SJSA1 (cell line): ENCODE measurements around the gene ZNF792. TPM values are rescaled to one million over a fixed set of nuclear protein-coding genes. Genes with fewer than 3 reads are reported as not detected.
"Not testable (repeated sequence)": the region's sequence is repeated elsewhere in the genome, so short reads cannot be mapped to it uniquely, and the experiment has no call there.

Experiments
- DNase-seq, 2 experiments: peaks; one replicate each; pipeline ENCODE4 v3.0.0-alpha.2; 2015 to 2020; ENCODE audit warnings: low spot score in 2 of 2, low read depth in 1 of 2
- H3K27ac ChIP-seq: fragments of 250-450 bp; sonication (Bioruptor Pico); 2 replicates; pipeline ENCODE4 v1.5.1; 2020; ENCODE audit warnings: mild to moderate bottlenecking, moderate library complexity
- H3K27me3 ChIP-seq: fragments of 250-450 bp; sonication (Bioruptor Pico); replicated peaks from 2 replicates; pipeline ENCODE4 v1.5.1; 2020; ENCODE audit warnings: mild to moderate bottlenecking, moderate library complexity
- H3K36me3 ChIP-seq: fragments of 250-450 bp; sonication (Bioruptor Pico); 2 replicates; pipeline ENCODE4 v1.5.1; 2020; ENCODE audit warnings: mild to moderate bottlenecking
- H3K4me1 ChIP-seq: fragments of 250-450 bp; sonication (Bioruptor Pico); replicated peaks from 2 replicates; pipeline ENCODE4 v1.6.1; 2021; ENCODE audit warnings: mild to moderate bottlenecking
- H3K4me3 ChIP-seq: fragments of 250-450 bp; sonication (Bioruptor Pico); 2 replicates; pipeline ENCODE4 v1.5.1; 2020; ENCODE audit warnings: mild to moderate bottlenecking
- H3K9me3 ChIP-seq: fragments of 250-450 bp; sonication (Bioruptor Pico); replicated peaks from 2 replicates; pipeline ENCODE4 v1.5.1; 2020; ENCODE audit warnings: mild to moderate bottlenecking
- total RNA-seq: library from RNA; depleted of rRNA; stranded (reverse); fragments of >200 nt; shearing (Covaris generic); gene quantifications from 2 replicates; pipeline ENCODE4 v1.2.3, GENCODE V29; 2014; rRNA removed

ZNF792 gene
- 2.9 and 4.8 TPM in 2 replicates for total RNA-seq

GRCh38 chr19:34963573-34964406 is at the start of gene ZNF792:
ZNF792 (minus strand) TSS chr19:34964229; CDS start chr19:34963662, 567 bp downstream.
- H3K9me3 ChIP-seq: peaks cover 9% of the 10 kb centered on the region
- peak; percentile 53 to 64 for DNase-seq
- no peak within 1 kb of the TSS for H3K27ac ChIP-seq
- peak within 1 kb of the TSS; percentile 73 for H3K4me3 ChIP-seq
- no peaks in the 10 kb centered on the region for H3K27me3 ChIP-seq
- peaks cover 44% of the 10 kb centered on the region for H3K4me1 ChIP-seq
- peaks cover 14% of the 10 kb centered on the region for H3K36me3 ChIP-seq

GRCh38 chr19:35013041-35013819 is 49.2 kb upstream of the ZNF792 start:
- peaks cover 8% of the 10 kb centered on the region for H3K4me1 ChIP-seq
- H3K9me3 ChIP-seq: no peaks in the 10 kb centered on the region
- no peaks in the 10 kb centered on the region for H3K27me3 ChIP-seq
- no peak overlapping the region for H3K4me3 ChIP-seq
- no peak overlapping the region for H3K27ac ChIP-seq
- peak; percentile 60 to 78 for DNase-seq
- H3K36me3 ChIP-seq: peaks cover 82% of the 10 kb centered on the region

GRCh38 chr19:35011737-35012682 is 48.0 kb upstream of the ZNF792 start:
- H3K9me3 ChIP-seq: no peaks in the 10 kb centered on the region
- H3K4me1 ChIP-seq: peaks cover 8% of the 10 kb centered on the region
- peak in 1 of 2 experiments; percentile 39 for DNase-seq
- H3K27me3 ChIP-seq: no peaks in the 10 kb centered on the region
- H3K36me3 ChIP-seq: peaks cover 74% of the 10 kb centered on the region
- H3K27ac ChIP-seq: no peak overlapping the region
- H3K4me3 ChIP-seq: no peak overlapping the region

- peaks cover 13% of the 10 kb centered on the region for H3K4me1 ChIP-seq
- H3K4me3 ChIP-seq: no peak overlapping the region
- no peaks in the 10 kb centered on the region for H3K27me3 ChIP-seq
- peak in 1 of 2 experiments; percentile 38 for DNase-seq
- H3K36me3 ChIP-seq: peaks cover 82% of the 10 kb centered on the region
- no peaks in the 10 kb centered on the region for H3K9me3 ChIP-seq
- no peak overlapping the region for H3K27ac ChIP-seq
Observed at GRCh38 chr19:35011091-35011689, 47.2 kb upstream of the ZNF792 start.

DNA sequence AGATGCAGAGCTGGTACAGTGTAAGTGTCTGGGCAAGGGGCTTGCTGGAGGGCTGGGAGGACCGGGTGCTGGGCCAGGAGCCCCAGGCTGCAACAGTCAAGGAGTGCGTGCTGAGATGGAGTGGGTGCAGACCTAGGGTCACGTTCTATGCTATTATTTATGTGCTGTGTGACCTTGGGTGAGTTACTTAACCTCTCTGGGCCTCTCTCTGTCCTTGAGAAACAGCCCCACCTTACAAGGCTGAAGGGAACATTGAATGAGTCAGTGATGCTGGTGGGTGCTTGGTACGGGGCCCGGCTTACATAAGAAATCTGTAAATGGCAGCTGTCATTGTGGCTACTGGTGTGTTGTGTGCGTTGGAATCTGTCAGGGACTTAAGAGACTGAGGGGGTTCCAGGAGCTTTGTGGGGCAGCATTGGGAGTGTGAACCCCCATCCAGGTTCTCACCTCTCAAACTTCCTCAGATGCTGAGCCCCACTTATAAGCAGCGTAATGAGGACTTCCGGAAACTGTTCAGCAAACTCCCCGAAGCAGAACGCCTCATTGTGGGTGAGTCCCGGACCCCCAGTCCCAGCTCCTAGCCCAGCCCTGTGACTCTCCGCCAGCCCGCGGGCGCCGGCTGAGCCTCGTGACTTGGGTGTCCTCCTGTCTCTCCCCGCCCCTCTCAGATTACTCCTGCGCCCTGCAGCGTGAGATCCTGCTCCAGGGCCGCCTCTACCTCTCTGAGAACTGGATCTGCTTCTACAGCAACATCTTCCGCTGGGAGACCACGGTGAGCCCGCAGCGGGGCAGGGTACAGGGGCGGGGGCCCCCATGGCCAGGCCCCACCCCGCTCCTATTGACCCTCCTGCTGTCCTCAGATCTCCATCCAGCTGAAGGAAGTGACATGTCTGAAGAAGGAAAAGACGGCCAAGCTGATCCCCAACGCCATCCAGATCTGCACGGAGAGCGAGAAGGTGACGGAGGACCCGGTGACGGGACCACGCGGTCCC is 45.7 kb upstream of the ZNF792 start:
- no peaks in the 10 kb centered on the region for H3K27me3 ChIP-seq
- DNase-seq: peak in 1 of 2 experiments; percentile 38
- no peak overlapping the region for H3K4me3 ChIP-seq
- H3K9me3 ChIP-seq: no peaks in the 10 kb centered on the region
- H3K27ac ChIP-seq: no peak overlapping the region
- peaks cover 18% of the 10 kb centered on the region for H3K4me1 ChIP-seq
- peaks cover 75% of the 10 kb centered on the region for H3K36me3 ChIP-seq

GRCh38 chr19:35008891-35009341 is 44.9 kb upstream of the ZNF792 start:
- no peaks in the 10 kb centered on the region for H3K9me3 ChIP-seq

DNA sequence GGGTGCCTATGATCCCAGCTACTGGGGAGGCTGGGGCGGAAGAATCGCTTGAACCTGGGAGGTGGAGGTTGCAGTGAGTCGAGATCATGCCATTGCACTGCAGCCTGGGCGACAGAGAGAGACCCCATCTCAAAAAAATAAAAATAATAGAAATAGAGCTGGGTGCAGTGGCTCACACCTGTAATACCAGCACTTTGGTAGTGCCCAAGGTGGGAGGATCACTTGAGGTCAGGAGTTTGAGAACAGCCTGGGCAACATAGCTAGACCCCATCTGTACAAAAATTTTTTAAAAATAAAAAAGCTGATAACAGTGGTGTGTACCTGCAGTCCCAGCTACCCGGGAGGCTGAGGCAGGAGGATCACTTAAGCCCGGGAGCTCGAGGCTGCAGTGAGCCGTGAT is 43.4 kb upstream of the ZNF792 start:
- not testable (repeated sequence) for H3K27me3 ChIP-seq, H3K4me3 ChIP-seq, DNase-seq, H3K9me3 ChIP-seq, H3K27ac ChIP-seq
- peaks cover 11% of the 10 kb centered on the region; the same call in 1 of the 2 replicates for H3K4me1 ChIP-seq
- peaks cover 68% of the 10 kb centered on the region for H3K36me3 ChIP-seq

More at GRCh38 chr19:35008891-35009341, 44.9 kb upstream of the ZNF792 start:
- H3K4me1 ChIP-seq: peaks cover 18% of the 10 kb centered on the region
- no peaks in the 10 kb centered on the region for H3K27me3 ChIP-seq
- H3K27ac ChIP-seq: no peak overlapping the region
- H3K4me3 ChIP-seq: no peak overlapping the region
- peaks cover 69% of the 10 kb centered on the region for H3K36me3 ChIP-seq
- DNase-seq: no peak

GRCh38 chr19:35006999-35007365 is 43.0 kb upstream of the ZNF792 start:
- DNase-seq: peak in 1 of 2 experiments; percentile 28
- H3K27me3 ChIP-seq: no peaks in the 10 kb centered on the region
- no peak overlapping the region for H3K27ac ChIP-seq
- H3K36me3 ChIP-seq: peaks cover 68% of the 10 kb centered on the region
- H3K4me1 ChIP-seq: peaks cover 11% of the 10 kb centered on the region; the same call in 1 of the 2 replicates
- no peak overlapping the region for H3K4me3 ChIP-seq
- no peaks in the 10 kb centered on the region for H3K9me3 ChIP-seq

- H3K27me3 ChIP-seq: no peaks in the 10 kb centered on the region
- no peak overlapping the region for H3K27ac ChIP-seq
- H3K4me1 ChIP-seq: peaks cover 14% of the 10 kb centered on the region; the same call in 1 of the 2 replicates
- no peak overlapping the region for H3K4me3 ChIP-seq
- H3K36me3 ChIP-seq: peaks cover 67% of the 10 kb centered on the region
- H3K9me3 ChIP-seq: no peaks in the 10 kb centered on the region
- peak in 1 of 2 experiments; percentile 36 for DNase-seq
Observed at GRCh38 chr19:35006342-35006998, 42.4 kb upstream of the ZNF792 start.

DNA sequence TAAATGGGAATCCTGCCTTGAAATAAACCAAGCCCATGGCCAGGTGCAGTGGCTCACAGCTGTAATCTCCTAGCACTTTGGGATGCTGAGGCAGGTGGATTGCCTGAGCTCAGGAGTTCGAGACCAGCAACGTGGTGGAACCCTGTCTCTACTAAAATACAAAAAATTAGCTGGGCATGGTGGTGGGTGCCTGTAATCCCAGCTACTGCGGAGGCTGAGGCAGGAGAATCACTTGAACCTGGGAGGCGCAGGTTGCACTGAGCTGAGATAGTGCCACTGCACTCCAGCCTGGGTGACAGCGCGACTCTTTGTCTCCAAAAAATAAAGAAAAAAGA is 41.9 kb upstream of the ZNF792 start:
- H3K9me3 ChIP-seq, H3K4me3 ChIP-seq, H3K27me3 ChIP-seq, H3K27ac ChIP-seq, DNase-seq: not testable (repeated sequence)
- peaks cover 18% of the 10 kb centered on the region for H3K4me1 ChIP-seq
- H3K36me3 ChIP-seq: peaks cover 65% of the 10 kb centered on the region

DNA sequence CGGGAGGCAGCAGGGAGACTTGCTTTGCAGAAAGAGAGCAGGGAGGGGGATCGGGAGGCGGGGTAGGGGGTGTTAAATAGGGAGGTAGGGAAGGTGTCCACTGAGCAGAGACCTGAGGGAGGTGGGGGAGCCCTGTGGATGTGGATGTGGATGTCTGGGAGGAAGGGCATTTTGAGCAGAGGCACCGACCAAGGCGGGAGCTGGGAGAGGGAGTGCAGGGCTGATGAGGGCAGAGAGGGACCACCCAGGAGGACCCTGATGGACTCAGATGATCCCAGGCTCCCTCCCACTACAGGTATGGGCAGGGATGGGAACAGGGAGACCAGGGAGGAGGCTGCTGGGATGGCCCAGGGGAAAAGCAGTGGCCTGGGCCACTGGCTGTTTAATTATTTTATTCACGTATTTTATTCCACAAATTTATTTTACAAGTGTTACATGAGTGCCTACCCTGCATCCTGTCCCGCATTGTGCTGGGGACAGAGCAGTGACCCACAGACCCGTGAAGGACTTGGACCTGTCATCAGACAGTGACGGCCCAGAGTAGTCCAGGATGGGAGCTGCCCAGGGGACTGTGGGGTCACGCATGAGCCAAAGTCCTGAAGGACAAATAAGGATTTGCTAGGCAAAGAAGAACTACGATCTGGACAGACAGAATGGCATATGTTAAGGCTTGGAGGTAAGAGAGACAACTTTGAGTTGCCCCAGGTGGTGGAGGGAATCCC is 41.4 kb upstream of the ZNF792 start:
- peaks cover 21% of the 10 kb centered on the region for H3K4me1 ChIP-seq
- peaks cover 64% of the 10 kb centered on the region for H3K36me3 ChIP-seq
- no peak overlapping the region for H3K27ac ChIP-seq
- no peak overlapping the region for H3K4me3 ChIP-seq
- no peaks in the 10 kb centered on the region for H3K9me3 ChIP-seq
- peak in 1 of 2 experiments; percentile 34 for DNase-seq
- no peaks in the 10 kb centered on the region for H3K27me3 ChIP-seq
